A549 (cell line): Measurements from ENCODE around the gene RUNX2. TPM values are rescaled to one million over a fixed set of nuclear protein-coding genes. Genes with fewer than 3 reads are reported as not detected.
A peak's percentile ranks its signal among the peaks of the same experiment; 100 is the strongest.

Source experiments
- ATAC-seq, 2 experiments: fragments of 200-7000 bp in 1 of 2; fragments of >200 bp in 1 of 2; cut with Nextera tagmentation in 1 of 2; cut with Tn5 transposase in 1 of 2; 3 replicates each; pipeline versions ENCODE4 v1.8.0 to v1.9.1; 2018 to 2020; ENCODE audit warnings: mild to moderate bottlenecking in 1 of 2, moderate library complexity in 1 of 2
- CTCF ChIA-PET: fragments of 300-600 bp; sonication (Branson Sonifier 250); formaldehyde crosslinking; extraction: SDS; loops from one replicate; lab custom pipeline; 2021; ENCODE audit warnings: antibody characterized with exemption, inconsistent platforms; lab: Yijun Ruan, JAX
- POLR2A ChIA-PET: fragments of 350-600 bp; formaldehyde crosslinking; extraction: SDS; loops from one replicate; lab custom pipeline; 2021; ENCODE audit warnings: antibody characterized with exemption, inconsistent platforms; lab: Yijun Ruan, JAX
- DNase-seq, 2 experiments: peaks; one replicate each; pipeline versions ENCODE4 v3.0.0 to v3.0.0-alpha.2; 2011 to 2016; ENCODE audit warnings: low read depth in 1 of 2, low spot score in 1 of 2
- FAIRE-seq: peaks from 2 replicates; lab custom pipeline; 2011; peaks lifted over from hg19 to GRCh38; lab: Jason Lieb, UNC
- H3K27ac ChIP-seq, 2 experiments: fragments of >200 bp; sonication (Bioruptor Twin); formaldehyde crosslinking; 3 replicates each; pipeline ENCODE4 v1.5.1; 2016 to 2017
- H3K4me1 ChIP-seq: fragments of >200 bp; sonication (Bioruptor Twin); formaldehyde crosslinking; 3 replicates; pipeline ENCODE4 v1.6.1; 2016
- H3K4me2 ChIP-seq: fragments of >200 bp; sonication (Bioruptor Twin); formaldehyde crosslinking; 3 replicates; pipeline ENCODE4 v1.6.1; 2016
- H3K4me3 ChIP-seq: fragments of >200 bp; sonication (Bioruptor Twin); formaldehyde crosslinking; 3 replicates; pipeline ENCODE4 v1.5.1; 2016
- H3K9me3 ChIP-seq: fragments of >200 bp; sonication (Bioruptor Twin); formaldehyde crosslinking; 3 replicates; pipeline ENCODE4 v1.6.1; 2016
- CBX8 ChIP-seq: fragments of 200-600 bp; sonication (generic); IDR thresholded peaks from 2 replicates; pipeline ENCODE4 v1.6.1; 2016
- EHF ChIP-seq: fragments of 250-450 bp; sonication (Bioruptor Pico); IDR thresholded peaks from 2 replicates; pipeline ENCODE4 v1.5.0; 2020; ENCODE audit warnings: mild to moderate bottlenecking
- JUN ChIP-seq, 2 experiments: fragments of >200 bp; sonication (Bioruptor Twin); formaldehyde crosslinking; IDR thresholded peaks; 2 replicates in 1 of 2; 3 replicates in 1 of 2; pipeline ENCODE4 v1.6.1; 2016 to 2017
- MAFK ChIP-seq: fragments of 450-650 bp; IDR thresholded peaks from 2 replicates; pipeline ENCODE4 v1.6.1; 2014; ENCODE audit not compliant: partially characterized antibody
- MAZ ChIP-seq: fragments of 150-350 bp; IDR thresholded peaks from 2 replicates; pipeline ENCODE4 v1.6.1; 2014; ENCODE audit warnings: antibody characterized with exemption, low read depth, low read length, borderline replicate concordance
- POLR2A ChIP-seq: IDR thresholded peaks from 2 replicates; pipeline ENCODE4 v1.6.1; 2012; ENCODE audit warnings: mild to moderate bottlenecking, low read length
- RAD21 ChIP-seq, 2 experiments: fragments of >200 bp in 1 of 2; sonication (Bioruptor Twin) in 1 of 2; formaldehyde crosslinking in 1 of 2; IDR thresholded peaks in 1 of 2; conservative IDR thresholded peaks in 1 of 2; 2 replicates in 1 of 2; 3 replicates in 1 of 2; pipeline ENCODE4 v1.6.1; 2012 to 2018; ENCODE audit warnings: inconsistent platforms in 1 of 2
- RFX5 ChIP-seq: fragments of 450-650 bp; IDR thresholded peaks from 2 replicates; pipeline ENCODE4 v1.7.1; 2014; ENCODE audit warnings: antibody characterized with exemption, mild to moderate bottlenecking, moderate library complexity
- ZFP36 ChIP-seq: fragments of 450-650 bp; IDR thresholded peaks from 2 replicates; pipeline ENCODE4 v1.6.1; 2014; ENCODE audit warnings: borderline replicate concordance; ENCODE audit not compliant: partially characterized antibody
- WGBS: methylation state at CpG from one replicate; pipeline ENCODE4 v1.1.6; 2017; ENCODE audit errors: missing lambda C conversion rate; 5-methylcytosine and 5-hydroxymethylcytosine counted together
- polyA plus RNA-seq, 4 experiments: library from polyadenylated mRNA; depleted of rRNA in 3 of 4; stranded (reverse); fragments of >200 nt; fragmentation: RNase III in 1 of 4; extraction: RNeasy Plus Mini Kit Qiagen cat#74134 plus additional on column Dnase treatment in 1 of 4; gene quantifications; 2 replicates in 3 of 4; 3 replicates in 1 of 4; pipeline ENCODE4 v1.2.3, GENCODE V29; 2011 to 2017
- TF ChIP-seq, protein P1 (sequence below): fragments of 200-600 bp; sonication (generic); IDR thresholded peaks from 2 replicates; pipeline ENCODE4 v1.6.1; 2016; ENCODE audit warnings: antibody characterized with exemption, mild to moderate bottlenecking, moderate library complexity
- TF ChIP-seq, protein P2 (sequence below): fragments of >200 bp; sonication (Bioruptor Twin); formaldehyde crosslinking; IDR thresholded peaks from 3 replicates; pipeline ENCODE4 v1.6.1; 2016
- TF ChIP-seq, protein P3 (sequence below): fragments of 150-350 bp; IDR thresholded peaks from 2 replicates; pipeline ENCODE4 v1.6.1; 2014; ENCODE audit warnings: low read depth, mild to moderate bottlenecking, low read length
- TF ChIP-seq, protein P4 (sequence below): fragments of 450-650 bp; IDR thresholded peaks from 2 replicates; pipeline ENCODE4 v1.6.1; 2014; ENCODE audit warnings: antibody characterized with exemption

The RUNX2 gene
- polyA plus RNA-seq, 2 of the 4 experiments (the other 2 are of a cell fraction), result 0.13 to 0.83 TPM

DNA sequence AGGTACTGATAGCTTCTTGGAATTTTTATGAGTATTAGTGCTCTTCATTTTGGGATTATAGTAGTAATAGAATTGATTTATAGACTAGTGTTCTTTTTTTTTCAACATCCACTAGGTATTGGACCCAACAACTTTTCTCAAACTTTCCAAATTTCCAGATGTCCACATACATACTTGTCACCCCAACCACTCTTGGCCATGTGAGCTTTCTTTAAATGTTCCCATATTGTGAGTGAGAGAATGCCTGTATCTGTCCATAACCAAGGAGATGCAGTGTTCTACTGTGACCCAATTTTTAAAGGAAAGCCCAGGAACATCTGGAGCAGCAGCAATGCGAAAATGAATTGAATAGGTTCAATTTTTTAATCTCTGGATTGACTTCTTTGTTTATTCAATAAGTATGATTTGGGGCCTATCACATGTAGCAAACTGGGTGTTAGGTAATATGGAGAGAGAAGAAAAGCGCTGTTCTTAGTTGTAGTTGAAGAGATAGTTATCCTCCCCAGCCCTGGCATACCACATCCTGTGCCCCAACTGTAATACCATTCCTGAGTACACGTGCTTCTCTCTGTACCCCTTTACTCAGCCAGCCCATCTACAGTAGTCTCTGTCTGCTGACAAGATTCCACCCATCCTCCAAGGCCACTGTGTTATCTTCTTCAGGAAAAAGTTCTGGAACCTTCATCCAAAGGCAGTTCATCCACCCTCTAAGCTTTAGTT is 166.4 kb downstream of the RUNX2 start:
- H3K4me3 ChIP-seq, result no peak overlapping the region
- FAIRE-seq, result no peak
- WGBS, result 55% methylated on average over 3 of the region's 3 CpGs
- H3K27ac ChIP-seq, result no peak overlapping the region
- TF ChIP-seq RFX5 (no peak), POLR2A (no peak), MAZ (no peak), JUN (IDR thresholded peaks at IDR 0.05) (no peak), ZFP36 (no peak), CBX8 (no peak)
- TF ChIP-seq, protein P1, sequence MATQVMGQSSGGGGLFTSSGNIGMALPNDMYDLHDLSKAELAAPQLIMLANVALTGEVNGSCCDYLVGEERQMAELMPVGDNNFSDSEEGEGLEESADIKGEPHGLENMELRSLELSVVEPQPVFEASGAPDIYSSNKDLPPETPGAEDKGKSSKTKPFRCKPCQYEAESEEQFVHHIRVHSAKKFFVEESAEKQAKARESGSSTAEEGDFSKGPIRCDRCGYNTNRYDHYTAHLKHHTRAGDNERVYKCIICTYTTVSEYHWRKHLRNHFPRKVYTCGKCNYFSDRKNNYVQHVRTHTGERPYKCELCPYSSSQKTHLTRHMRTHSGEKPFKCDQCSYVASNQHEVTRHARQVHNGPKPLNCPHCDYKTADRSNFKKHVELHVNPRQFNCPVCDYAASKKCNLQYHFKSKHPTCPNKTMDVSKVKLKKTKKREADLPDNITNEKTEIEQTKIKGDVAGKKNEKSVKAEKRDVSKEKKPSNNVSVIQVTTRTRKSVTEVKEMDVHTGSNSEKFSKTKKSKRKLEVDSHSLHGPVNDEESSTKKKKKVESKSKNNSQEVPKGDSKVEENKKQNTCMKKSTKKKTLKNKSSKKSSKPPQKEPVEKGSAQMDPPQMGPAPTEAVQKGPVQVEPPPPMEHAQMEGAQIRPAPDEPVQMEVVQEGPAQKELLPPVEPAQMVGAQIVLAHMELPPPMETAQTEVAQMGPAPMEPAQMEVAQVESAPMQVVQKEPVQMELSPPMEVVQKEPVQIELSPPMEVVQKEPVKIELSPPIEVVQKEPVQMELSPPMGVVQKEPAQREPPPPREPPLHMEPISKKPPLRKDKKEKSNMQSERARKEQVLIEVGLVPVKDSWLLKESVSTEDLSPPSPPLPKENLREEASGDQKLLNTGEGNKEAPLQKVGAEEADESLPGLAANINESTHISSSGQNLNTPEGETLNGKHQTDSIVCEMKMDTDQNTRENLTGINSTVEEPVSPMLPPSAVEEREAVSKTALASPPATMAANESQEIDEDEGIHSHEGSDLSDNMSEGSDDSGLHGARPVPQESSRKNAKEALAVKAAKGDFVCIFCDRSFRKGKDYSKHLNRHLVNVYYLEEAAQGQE, result no peak
- TF ChIP-seq, all 56 proteins: peak for 0
- ATAC-seq (no peak), DNase-seq (no peak)
- ChIA-PET CTCF (interaction anchor here (0.5 to 1.0 kb wide), 2 partner anchors 14 to 55 kb away, joined by 3 to 4 read pairs; no protein-coding TSS in a partner anchor), POLR2A (no interaction called here)
- Histone ChIP-seq H3K4me2 (no peak overlapping the region), H3K4me1 (no peaks in the 10 kb centered on the region), H3K9me3 (no peaks in the 10 kb centered on the region)

DNA sequence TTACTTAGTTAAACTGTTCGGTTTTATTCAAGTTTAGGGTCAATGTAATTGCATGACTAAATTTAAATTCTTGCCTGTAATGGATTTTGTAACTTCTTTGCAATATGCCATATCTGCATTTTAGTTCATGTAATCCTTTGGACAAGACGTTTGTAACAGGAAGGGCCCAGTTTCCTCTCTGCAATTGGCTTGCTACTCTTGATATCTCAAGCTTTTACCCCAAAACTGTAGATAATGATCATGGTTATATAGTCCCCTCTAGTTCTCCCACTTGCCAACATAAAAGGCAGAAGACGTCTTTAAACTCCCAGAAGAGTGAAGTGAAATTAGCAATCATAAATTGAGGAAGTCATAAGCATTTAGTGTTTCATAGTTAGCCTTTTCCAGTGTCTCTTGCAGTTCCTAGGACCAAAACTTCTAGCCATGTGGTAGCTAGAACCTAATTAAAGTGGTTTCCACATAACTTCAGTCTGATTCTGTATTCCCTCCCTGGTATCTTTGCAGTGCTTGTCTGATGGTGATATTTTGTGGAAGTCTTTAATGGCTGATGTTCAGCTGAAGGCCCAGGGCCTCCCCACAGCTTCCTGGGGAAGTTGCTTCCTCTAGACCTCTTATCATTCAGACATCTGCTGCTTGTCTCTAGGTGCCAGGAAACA is 167.4 kb downstream of the RUNX2 start:
- Histone ChIP-seq H3K27ac (no peak overlapping the region), H3K4me3 (no peak overlapping the region), H3K4me1 (no peaks in the 10 kb centered on the region), H3K9me3 (no peaks in the 10 kb centered on the region)
- DNase-seq (no peak), FAIRE-seq (no peak)
- ChIA-PET POLR2A (no interaction called here), CTCF (no interaction called here)
- 53% methylated on average over 3 of the region's 3 CpGs for WGBS
- TF ChIP-seq RAD21 (conservative IDR thresholded peaks at IDR 0.05 in 1 of 2, IDR thresholded peaks at IDR 0.05 in 1 of 2), result no peak
- TF ChIP-seq RFX5, result no peak
- TF ChIP-seq, all 56 proteins: peak for 0
- no peak overlapping the region for H3K4me2 ChIP-seq
- no peak for ATAC-seq

DNA sequence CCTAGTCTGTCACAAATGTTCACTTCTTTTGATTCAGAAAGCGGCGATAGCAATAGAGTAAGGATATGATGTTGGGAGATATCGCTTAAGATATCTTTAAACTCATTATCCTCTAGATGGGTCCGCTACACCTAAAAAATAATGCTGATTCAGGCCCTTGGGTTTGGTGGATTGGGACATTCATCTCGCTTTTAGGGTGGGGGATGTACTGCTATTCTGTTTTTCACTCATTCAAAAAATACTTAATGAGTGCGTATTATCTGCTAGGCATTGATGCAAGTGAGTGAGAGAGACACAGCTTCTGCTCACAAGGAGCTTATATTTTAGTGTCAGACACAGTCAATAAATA is 167.9 kb downstream of the RUNX2 start:
- Histone ChIP-seq H3K27ac (no peak overlapping the region), H3K4me2 (no peak overlapping the region), H3K4me1 (no peaks in the 10 kb centered on the region), H3K4me3 (no peak overlapping the region), H3K9me3 (no peaks in the 10 kb centered on the region)
- WGBS, result 85% methylated on average over 6 of the region's 6 CpGs
- TF ChIP-seq, protein P2, sequence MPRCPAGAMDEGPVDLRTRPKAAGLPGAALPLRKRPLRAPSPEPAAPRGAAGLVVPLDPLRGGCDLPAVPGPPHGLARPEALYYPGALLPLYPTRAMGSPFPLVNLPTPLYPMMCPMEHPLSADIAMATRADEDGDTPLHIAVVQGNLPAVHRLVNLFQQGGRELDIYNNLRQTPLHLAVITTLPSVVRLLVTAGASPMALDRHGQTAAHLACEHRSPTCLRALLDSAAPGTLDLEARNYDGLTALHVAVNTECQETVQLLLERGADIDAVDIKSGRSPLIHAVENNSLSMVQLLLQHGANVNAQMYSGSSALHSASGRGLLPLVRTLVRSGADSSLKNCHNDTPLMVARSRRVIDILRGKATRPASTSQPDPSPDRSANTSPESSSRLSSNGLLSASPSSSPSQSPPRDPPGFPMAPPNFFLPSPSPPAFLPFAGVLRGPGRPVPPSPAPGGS, result no peak
- TF ChIP-seq MAFK (peak; percentile 31), EHF (no peak)
- TF ChIP-seq, protein P3, sequence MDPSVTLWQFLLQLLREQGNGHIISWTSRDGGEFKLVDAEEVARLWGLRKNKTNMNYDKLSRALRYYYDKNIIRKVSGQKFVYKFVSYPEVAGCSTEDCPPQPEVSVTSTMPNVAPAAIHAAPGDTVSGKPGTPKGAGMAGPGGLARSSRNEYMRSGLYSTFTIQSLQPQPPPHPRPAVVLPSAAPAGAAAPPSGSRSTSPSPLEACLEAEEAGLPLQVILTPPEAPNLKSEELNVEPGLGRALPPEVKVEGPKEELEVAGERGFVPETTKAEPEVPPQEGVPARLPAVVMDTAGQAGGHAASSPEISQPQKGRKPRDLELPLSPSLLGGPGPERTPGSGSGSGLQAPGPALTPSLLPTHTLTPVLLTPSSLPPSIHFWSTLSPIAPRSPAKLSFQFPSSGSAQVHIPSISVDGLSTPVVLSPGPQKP, result no peak
- TF ChIP-seq, protein P4, sequence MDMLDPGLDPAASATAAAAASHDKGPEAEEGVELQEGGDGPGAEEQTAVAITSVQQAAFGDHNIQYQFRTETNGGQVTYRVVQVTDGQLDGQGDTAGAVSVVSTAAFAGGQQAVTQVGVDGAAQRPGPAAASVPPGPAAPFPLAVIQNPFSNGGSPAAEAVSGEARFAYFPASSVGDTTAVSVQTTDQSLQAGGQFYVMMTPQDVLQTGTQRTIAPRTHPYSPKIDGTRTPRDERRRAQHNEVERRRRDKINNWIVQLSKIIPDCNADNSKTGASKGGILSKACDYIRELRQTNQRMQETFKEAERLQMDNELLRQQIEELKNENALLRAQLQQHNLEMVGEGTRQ, result no peak
- FAIRE-seq (no peak), ATAC-seq (no peak), DNase-seq (no peak)
- ChIA-PET CTCF (no interaction called here), POLR2A (no interaction called here)
